HG02623 (cell line): Measurements from ENCODE around the gene EVC.

Experiments used
- ATAC-seq: cut with Tn5 transposase; IDR thresholded peaks from one replicate; pipeline ENCODE4 v1.9.1; 2021; ENCODE audit warnings: moderate library complexity; ENCODE audit not compliant: unreplicated experiment

Gene EVC

DNA sequence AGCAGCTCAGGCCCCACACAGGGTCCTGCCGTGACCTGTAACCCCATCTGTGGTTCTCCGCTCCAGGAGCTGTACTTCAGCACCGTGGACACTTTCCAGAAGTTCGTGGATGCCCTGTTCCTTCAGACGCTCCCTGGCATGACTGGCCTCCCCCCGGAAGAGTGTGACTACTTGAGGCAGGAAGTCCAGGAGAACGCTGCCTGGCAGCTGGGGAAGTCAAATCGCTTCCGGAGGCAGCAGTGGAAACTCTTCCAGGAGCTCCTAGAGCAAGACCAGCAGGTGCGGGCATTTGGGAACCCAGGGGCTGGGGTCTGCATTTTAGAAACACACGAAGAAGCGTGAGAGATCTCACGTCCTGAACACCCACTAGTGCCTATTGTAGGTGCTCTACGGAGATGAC lies 72.5 kb downstream of the EVC start:
- ATAC-seq = no peak

DNA sequence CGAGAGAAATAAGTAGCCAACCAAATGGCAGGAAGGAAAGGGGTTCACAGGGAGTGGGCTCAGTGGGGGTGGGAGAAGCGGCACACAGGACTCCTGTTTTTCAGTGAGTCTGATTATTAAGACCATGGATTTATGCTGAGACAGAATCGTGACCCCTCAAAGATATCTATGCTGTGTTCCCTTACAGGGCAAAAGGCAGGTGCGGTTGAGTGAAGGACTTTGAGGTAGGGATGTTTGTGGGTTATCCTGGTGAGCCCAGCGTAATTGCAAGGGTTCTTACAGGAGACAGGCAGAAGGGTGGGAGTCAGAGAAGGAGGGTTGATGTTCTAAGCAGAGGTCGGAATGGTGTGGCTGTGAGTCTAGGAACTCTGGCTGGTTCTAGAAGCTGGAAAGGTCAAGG lies 73.0 kb downstream of the EVC start:
- no peak for ATAC-seq

DNA sequence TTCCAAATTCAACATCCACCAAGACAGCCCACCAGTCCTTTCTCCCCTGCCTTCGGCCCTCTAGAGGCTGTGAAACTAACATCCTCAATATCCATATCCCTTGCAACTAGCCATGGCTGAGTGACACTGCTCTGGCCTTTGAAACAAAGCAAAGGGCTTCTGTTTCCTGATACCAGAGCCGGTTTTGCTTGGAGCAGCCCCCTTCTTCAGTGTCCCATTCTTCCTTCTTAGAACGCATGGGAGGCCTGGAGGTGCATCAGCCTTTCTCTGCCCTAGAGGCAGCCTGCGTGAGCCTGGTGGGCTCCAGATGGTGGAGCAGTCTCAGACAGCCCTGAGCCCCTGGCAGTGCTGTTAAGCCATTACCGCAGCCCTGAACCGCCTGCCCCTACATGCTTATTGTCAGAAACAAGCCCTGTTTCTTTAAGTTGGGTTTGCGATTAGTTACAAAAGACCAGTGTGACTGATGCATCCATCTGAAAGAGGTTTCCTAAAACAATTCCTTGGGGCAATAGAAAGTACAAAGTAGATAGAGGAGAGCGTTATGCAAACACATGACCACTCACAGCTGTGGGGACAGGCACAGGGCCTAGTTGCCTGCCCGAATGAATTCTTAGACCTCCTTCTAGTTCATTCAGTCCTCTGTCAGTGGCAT lies 74.1 kb downstream of the EVC start:
- no peak for ATAC-seq

DNA sequence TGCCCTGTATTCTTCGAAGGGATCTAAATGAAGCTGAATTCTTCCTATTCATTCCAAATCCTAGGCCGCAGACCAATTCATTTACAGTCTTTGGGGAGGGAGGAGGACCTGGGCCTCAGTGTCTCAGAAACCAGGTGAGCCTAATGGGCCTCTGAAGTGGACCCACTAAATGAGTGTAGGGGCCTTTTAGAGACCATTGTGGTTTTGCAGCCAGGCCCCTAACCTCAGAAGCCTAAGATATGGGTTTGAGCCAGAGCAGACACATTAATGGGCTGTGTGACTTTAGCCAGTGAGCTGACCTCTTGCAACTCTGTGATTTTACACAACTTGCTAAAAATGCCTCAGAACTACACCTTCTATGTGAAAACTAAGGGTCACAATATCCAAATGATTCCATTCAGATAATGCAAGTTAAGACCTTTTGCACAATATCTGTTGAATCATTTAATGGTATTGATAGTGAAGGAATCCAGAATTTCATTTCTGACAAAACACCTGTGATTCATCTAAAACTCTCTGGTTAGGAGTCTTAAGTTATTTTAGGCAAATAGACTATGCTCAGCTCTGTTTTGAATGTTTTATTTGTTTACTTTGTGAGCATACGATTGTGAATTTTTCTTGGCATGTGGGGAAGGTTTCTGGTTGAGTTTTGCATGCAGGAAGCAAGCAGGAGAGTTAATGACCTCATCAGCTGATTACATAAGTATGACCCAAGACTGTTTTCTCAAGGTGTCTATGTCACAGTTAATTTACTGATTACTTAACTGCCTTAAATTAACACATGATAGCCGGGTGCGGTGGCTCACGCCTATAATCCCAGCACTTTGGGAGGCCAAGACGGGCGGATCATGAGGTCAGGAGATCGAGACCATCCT lies 75.0 kb downstream of the EVC start:
- no peak for ATAC-seq

DNA sequence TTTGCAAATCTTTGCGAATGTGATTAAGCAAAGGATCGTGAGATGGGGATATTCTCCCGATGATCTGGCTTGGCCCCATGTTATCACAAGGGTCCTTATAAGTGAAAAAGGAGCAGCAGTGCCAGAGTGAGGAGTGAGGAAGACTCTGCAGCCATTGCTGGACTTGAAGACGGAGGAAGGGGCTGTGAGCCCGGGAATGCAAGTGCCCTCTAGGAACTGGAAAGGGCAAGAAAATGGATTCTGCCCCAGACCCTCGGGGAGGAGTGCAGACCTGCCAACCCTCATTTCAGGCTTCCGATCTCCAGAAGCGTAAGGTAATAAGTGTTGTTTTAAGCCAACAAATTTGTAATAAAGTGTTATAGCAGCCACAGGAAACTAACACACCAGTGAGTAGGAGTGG lies 76.3 kb downstream of the EVC start:
- ATAC-seq = no peak

DNA sequence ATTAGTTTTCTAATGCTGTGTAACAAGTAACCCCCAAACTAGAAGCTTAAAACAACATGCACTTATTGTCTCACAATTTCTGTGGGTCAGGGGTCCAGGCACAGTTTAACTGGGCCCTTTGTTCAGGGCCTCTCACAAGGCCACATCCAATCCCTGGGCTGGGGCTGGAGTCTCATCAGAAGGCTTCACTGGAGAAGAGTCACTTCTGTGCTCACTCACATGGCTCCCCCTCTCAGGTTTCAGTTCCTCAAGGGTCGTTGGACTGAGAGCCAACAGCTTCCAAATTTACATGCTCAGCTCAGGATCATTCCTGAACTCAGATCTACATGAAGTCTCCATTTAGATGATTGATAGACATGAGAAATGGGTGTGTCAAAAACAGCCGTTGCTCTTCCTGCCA lies 77.1 kb downstream of the EVC start:
- no peak for ATAC-seq

DNA sequence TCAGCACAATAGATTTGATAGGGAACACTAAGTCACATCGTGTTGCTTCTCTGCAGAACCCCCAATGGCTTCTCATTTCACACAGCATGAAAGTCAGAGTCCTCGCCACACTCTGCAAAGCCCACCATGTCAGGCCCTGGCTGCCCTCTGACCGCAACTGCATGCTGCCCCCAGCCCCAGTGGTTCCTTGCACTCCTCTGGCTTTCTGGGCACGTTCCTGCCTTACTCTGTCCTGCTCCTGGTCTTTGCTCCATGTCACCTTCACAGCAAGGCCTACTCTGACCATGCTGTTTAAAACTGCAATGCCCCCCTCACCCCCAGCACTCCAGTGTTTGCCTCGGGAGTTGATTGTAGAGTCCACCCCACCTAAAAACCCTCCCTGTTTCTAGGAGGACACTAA lies 78.1 kb downstream of the EVC start:
- no peak for ATAC-seq

DNA sequence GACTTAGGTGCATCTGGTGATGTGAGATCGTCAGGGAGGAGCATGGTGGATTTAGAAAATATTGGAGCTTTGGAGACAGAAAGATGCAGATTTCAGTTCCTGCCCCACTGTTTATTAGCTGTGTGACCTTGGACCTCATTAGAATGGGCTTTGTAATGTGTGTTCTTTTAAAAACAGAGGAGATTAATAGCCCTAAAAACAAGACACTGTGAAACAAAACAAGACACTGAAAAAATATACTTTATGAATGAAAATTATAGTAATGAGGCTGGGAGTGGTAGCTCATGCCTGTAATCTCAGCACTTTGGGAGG lies 79.5 kb downstream of the EVC start:
- no peak for ATAC-seq

DNA sequence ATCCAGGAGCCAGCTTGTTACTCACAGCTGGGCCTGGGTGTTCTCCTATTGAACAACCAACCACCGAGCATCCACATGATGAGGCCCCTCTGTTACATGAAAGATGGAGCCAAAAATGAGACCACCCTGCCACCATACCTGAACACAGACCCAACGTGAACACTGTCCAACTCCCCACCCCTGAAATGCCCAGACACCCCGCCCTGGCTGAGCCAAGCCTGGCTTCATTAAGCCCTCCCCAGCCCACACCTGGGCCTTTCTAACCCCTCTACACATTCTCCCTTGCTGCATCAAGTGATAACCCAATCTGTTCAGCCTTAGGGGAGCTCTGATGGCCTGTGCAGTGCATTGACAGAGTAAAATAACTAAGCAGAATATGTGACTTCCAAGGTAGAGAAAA lies 80.7 kb downstream of the EVC start:
- no peak for ATAC-seq

DNA sequence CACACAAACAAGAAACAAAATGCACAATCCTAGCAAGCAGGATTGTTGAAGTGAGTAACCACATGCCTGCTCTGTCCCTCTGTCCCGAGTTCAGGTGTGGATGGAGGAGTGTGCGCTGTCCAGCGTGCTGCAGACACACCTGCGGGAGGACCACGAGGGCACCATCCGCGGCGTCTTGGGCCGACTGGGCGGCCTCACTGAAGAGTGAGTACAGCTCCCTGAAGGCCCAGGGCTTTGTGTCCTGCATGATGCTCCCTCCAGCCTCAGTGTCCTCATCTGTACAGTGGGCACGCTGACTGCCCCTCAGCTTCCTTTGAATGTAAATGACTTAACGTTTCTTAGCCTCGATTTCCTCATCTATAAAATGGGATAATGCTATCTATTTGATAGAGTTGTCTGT lies 82.5 kb downstream of the EVC start:
- ATAC-seq = no peak

DNA sequence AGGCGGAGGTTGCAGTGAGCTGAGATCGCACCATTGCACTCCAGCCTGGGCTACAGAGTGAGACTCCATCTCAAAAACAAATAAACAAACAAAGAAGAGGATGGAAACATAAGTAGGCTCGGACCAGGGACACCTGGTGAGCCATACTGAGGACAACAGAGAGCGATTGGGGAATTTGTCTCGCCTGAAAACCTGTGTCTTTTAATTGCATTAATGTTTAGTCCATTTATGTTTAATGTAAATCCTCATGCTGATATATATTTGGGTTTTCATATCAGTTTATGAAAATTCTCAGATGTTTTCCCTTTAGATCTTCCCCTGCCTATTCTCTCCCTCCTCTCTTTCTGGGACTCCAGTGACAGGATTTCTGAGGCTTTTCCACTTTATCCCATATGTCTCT lies 84.6 kb downstream of the EVC start:
- no peak for ATAC-seq

DNA sequence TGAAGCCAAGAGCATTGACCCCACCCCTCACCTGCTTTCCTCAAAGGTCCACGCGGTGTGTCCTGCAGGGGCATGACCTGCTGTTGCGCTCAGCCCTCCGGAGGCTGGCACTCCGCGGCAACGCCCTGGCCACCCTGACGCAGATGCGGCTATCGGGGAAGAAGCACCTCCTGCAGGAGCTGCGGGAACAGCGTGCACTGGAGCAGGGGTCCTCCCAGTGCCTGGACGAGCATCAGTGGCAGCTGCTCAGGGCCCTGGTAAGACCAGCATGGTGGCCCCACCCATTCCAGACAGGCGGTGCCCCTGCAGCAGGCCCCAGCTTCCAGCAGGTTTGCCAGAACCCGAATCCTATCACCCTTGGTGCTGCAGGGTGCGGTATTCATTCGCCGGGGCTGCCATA lies 86.0 kb downstream of the EVC start:
- no peak for ATAC-seq

DNA sequence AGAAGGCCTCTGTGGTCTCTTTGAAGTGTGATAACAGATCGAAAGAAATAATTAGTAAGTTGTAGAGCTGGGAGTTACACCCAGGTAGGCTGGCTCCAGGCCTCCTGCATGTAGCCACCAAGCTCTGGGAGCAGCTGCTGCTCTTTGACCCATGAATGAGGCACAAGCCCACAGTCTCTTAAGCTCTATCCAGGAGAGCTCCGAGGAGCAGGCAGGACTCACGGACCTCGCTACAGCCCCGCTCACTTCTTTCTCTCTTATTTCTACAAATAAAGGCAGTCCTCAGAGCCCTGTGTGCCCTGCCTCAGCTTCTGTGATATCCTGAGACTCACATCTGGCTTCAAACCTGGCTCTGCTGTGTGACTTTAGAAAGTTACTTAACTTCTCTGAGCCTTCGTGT lies 86.9 kb downstream of the EVC start:
- no peak for ATAC-seq

DNA sequence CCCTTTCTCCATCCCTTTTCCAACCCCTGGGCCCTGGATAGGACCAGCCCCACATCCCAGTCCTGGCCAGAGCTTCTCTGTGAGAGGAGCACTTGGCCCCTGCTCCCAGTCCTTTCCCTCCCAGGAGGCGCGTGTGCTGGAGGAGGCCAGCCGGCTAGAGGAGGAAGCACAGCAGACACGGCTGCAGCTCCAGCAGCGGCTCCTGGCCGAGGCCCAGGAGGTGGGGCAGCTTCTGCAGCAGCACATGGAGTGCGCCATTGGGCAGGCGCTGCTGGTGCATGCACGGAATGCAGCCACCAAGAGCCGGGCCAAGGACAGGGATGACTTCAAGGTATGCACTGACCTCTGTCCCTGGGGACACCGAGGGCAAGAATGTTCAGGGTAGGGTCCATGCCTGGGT lies 87.5 kb downstream of the EVC start:
- ATAC-seq = no peak

DNA sequence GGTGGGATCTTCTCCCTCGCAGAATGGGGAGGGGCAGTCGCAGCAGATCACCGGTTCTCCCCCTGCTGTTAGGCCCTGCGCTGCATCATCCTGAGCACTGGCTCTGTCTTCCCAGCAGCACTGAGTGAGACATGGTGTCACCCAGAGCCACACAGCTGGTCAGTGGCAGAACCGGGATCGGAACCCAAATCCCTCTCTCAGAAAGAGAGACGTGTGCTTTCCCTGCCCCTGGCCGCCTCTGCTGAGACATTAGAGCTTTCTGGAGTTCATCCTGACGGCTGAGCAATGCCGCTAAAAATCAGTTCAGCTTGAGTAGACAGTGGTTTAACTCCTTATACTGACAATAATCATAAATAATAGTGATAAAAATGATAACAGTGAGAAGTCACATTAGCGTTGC lies 87.9 kb downstream of the EVC start:
- no peak for ATAC-seq

DNA sequence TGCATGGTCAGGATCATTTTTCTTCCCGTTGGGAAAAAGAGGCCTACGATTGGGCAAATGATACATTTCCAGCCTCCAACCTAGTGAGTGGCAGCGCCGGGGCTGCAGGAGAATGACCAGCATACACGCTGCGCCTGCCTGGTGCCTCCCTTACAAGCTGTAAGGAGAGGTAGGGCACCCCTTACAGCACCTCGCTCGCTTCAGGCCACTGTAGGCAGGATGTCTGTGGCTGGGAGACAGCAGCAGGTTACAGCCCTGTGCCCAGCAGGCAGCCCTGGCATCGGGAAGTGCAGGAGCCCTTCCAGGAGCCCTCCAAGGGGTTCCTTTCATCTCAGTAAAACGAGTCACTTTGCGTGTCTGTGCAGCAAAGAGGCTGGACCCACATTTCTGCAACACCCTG lies 88.4 kb downstream of the EVC start:
- no peak for ATAC-seq

DNA sequence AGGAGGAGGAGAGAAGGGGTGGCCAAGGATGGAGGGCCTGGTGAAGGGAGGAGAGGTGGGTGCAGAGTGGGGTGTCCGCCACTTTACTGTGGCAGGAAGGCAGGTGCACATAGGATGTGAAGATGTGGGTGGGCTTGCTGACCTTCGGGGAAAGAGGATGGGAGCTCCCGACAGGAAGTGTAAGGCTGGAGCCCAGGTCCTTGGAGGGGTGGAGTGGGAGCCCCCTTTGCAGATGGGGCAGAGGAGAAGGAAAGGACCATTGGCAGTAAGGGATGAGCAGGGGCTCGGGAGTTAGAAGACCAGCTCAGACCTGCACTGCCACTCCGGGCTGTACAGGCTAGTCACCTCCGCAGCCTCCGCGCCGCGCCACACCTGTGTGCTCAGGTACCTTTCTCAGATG lies 89.5 kb downstream of the EVC start:
- ATAC-seq = no peak

DNA sequence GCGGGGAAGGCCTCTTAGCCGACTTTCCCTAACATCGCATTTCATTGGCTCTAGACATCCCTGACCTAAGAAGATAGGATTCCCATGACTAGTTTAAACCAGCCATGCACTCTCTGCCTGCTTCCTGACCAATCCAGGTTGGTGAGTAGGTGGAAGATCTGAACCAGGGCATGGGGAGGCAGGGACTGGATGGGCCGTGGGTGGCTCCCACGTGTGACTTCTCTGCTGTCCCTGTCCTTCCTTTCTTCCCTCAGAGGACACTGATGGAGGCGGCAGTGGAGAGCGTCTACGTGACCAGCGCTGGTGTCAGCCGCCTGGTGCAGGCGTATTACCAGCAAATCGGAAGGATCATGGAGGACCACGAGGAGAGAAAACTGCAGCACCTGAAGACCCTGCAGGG lies 90.7 kb downstream of the EVC start:
- no peak for ATAC-seq

DNA sequence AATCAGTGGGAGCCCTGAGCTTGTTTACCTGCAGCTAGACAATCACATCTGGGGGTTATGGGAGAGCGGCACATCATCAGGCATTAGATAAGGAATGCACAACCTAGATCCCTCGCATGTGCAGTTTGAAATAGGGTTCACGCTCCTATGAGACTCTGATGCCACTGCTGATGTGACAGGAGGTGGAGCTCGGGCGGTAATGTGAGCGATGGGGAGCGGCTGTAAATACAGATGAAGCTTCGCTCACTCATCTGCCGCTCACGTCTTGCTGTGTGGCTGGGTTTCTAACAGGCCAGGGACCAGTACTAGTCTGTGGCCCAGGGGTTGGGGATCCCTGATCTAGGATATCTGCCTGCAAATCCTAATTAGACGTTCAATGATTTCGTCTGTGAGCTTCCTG lies 91.6 kb downstream of the EVC start:
- ATAC-seq = no peak

DNA sequence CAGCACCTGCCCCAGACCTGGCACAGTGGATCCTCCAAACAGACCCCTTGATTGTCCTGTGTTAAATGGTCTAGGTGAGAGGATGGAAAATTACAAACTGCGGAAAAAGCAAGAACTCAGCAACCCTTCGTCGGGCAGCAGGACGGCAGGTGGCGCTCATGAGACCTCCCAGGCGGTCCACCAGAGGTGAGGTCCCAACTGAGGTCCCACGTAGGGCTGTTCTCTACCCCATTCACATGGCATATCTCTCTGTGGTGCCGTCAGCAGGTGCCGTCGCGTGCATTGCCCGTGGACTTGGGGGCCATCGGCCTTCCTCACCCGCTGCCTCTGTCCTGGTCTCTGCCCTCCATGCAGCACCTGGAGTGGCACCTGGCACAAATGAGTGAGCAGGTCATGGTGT lies 93.7 kb downstream of the EVC start:
- ATAC-seq = no peak

DNA sequence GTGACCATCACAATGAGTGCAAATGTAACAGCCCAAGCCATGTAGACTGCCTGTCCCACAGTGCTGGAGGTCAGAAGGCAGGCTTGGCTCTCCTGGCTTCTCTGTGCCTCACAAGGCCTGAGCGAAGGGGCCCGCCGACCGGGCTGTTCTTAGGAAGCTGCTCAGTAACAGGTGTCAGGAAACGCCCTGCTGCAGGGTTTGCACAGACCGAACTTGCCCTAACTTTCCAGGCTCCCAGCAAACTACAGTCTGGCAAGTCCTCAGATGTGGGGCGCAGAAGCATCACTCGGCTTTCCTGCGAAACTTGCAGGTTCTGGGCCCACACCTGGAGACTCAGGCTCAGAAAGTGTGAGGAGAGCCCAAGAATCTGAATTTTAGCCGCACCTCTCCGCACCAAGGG lies 94.3 kb downstream of the EVC start:
- no peak for ATAC-seq

DNA sequence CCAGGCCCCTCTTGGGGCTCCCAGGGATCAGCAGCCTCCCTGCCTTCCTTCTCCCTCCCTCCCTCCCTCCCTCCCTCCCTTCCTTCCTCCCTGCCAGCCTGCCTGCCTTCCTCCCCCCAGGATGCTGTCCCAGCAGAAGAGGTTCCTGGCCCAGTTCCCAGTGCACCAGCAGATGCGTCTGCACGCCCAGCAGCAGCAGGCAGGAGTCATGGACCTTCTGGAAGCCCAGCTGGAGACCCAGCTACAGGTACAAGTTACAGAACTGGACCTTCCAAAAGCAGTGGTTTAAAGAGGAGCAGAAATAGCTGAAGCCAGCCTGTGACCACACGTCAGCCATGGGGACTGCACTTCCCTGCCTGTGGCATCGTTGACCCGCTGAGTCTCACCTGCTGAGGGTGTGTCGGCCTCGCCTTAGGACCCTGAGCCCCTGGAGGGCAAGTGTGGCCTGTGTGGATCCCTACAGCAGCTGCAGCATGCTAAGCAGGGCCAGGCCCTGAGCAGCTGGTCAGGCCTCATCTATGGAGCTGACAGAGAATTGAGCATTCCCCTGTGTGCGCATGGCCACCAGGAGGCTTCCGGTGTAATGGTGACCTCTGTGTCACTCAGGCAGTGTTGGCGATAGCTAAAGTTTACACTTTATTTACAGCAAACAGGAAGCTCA lies 97.2 kb downstream of the EVC start:
- no peak for ATAC-seq
